ENCODE results near the gene FBXL14.

FBXL14 gene
- total RNA-seq = 3.4 to 15.0 (median 7.8) reads per million in 18 experiments

- DNase-seq = peak; percentile 86 to 90
These were observed at the start of gene FBXL14 for GRCh38 chr12:1594261-1595025. Gene FBXL14, minus strand, starts transcription at chr12:1594581. Its CDS starts 515 bp downstream, at chr12:1594066.

DNA sequence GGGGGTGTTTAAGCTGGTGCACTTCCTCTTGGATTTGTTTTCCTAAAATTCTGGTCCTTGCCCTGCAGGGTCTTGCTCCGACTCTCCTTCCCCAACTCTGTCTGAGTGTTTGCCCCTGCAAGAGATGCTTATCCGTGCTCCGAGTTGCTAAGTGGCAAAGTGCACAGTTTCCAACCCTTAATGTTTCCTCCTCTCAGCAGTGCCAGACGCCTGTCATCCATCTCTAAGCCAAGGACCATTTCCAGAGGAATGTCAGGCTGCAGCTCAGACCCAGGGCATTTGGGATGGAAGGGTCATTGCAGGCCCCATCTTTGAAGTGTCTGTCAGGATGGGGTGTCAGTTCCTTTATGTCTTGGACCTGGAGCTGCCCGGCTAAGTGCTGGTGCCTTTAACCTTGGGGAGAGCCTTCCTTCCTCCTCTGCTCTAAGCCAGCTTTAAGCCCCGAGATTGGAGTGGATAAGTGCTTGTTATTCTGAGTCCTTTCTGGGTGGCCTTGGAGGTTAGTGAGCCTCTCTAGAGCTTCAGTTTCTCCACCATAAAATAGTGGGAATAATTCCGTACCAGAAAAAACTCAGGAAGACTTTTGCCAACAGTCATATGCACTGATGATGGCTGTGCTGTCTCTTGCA lies 49.6 kb upstream of the FBXL14 start:
- DNase-seq = no peak

GRCh38 chr12:1643043-1643442 lies 48.7 kb upstream of the FBXL14 start:
- no peak for DNase-seq

- no peak for DNase-seq
These were observed 48.1 kb upstream of the FBXL14 start for GRCh38 chr12:1642513-1642912.

DNA sequence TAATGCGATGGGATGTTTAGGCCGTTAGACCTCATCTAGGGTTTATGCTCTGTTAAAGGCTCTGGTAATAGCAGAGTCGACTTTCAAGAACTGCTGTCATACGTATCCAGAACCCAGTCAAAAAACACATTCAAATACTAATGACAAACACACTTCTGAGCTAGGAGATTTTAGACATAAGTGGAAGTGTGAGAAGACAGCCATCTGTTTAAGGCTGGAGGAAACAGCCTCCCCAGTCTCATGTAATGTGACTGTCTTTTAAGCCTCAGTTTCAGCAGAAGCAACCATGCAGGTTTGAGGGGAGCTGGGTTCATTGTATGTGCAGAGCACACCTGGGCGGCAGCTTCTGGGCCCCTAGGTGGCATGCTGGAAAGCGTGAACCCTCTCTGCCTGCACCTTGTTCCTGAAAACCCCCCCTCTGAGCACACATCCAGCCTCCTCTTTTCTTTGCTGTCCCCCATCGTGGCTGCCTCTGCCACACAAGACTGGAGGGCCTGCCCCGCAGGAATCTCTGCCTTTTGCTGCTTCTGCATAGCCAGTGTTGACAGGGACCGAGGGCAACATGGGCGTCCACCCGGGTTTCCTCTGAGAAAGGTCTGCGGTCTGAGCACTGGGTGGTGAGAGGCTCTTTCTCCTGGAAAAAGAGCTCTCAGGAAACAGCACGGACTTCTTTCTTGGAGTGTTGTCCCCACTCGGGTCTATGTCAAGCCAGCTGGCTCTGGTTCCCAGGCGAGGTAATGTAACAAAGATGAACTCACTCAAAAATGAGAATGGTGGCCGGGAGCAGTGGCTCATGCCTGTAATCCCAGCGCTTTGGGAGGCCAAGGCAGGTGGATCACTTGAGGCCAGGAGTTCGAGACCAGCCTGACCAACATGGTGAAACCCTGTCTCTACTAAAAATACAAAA lies 46.2 kb upstream of the FBXL14 start:
- DNase-seq = no peak

DNA sequence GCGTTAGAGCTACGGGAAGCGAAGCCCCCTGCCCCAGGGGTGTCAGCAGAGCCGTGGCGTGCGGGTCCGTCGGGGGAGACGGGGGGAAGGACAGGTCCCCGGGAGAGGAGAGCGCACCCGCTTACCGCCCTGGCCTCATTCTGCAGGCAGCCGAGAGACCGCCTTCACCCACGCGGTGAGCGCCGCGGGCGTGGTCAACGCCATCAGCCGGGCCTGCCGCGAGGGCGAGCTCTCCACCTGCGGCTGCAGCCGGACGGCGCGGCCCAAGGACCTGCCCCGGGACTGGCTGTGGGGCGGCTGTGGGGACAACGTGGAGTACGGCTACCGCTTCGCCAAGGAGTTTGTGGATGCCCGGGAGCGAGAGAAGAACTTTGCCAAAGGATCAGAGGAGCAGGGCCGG lies 45.2 kb upstream of the FBXL14 start:
- DNase-seq = no peak

- DNase-seq = peak; percentile 46 to 72
These were observed 43.8 kb upstream of the FBXL14 start for GRCh38 chr12:1638203-1638602.

DNA sequence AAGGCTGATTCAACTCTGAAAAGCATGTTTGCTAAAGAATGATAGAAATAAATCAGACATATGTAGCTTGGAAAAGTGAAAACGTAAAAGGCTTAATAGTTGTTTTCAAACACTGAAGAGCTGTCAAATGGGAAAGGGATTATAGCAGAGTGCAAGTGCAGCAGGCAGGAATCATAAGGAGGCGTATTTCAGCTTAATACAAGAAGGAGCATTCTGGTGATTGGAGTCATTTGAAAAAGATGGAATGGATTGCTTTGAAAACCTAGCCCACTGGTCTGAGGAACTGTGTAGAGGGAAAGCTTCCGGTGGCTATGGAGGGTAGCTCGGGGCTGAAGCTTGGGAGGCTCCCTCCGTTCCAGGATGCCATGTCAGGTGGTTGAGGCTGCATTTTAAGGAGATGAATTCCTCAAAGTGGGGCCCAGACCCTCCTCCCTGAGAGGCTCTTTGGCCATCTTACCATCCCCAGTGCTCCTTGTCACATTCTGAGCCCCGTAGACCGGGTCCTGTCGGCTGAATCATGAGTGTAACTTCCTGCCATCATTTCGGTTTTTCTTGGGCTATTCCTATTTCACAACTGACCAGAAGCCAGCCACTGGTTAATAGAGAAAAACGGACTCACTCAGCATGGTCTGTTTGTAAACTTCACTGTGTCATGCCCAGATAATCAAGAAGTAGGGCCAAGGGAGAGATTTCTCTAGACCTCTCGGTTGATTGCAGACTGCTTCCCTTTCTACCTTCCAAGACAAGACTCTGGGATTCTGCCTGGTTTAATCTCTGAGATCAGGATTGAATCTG lies 41.1 kb upstream of the FBXL14 start:
- DNase-seq = peak; percentile 79 to 84

GRCh38 chr12:1634590-1635191 lies 40.3 kb upstream of the FBXL14 start:
- peak; percentile 78 to 81 for DNase-seq

- DNase-seq = no peak
These were observed 39.8 kb upstream of the FBXL14 start for GRCh38 chr12:1634149-1634548.

DNA sequence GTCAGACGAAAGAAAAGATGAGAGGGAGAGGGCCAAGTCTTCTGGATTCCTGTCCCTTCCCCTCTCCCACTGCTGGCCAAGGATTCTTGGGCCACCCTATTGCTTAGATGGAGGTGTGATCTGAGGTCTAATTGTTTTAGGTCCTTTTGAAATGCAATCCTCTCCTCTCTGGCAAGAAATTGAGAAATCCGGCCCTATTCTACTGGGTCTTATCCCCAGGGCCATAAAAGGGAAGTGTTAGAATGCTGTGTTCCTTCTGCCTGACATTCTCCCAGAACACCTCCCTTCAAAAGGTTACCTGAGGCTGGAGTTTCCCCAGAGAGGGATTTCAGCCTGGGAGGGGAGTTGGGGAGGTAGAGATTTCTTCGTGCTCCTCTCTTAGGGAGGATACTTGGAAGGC lies 39.1 kb upstream of the FBXL14 start:
- DNase-seq = peak in 1 of 2 donors; percentile 46

GRCh38 chr12:1632702-1633101 lies 38.3 kb upstream of the FBXL14 start:
- DNase-seq = no peak

DNA sequence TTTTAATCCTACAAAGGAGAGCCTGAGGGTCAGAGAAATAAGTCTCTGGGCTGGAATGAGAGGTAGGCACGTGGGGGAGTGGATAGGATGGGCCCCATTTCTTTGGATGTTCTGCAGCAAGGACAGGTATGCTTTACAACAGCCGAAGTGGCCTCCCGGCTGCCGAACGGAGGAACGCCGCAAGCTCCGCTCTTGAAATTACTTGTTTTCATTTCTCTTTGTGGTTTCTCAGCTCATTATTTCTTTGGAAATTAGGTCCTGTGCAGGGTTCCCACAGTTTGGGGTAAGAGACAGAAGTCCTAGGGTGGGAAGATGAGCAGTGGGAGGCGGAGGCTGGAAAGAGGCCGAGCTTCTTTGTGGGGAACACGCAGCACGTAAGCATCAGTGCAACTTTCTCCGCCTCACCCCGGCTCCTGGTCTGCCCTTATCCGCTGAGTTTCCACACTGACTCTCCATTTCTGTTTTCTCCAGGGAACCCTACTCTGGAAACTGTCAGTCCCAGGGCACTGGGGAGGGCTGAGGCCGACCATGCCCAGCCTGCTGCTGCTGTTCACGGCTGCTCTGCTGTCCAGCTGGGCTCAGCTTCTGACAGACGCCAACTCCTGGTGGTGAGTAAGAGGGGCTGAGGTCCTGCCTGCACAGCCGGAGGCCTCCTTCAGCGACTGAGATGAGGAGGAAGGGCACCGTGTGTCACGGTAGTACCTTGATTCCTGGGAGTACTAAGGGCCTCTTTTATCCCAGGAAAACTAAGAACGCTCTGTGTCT lies 36.6 kb upstream of the FBXL14 start:
- no peak for DNase-seq

- DNase-seq = no peak
These were observed 35.9 kb upstream of the FBXL14 start for GRCh38 chr12:1630133-1630826.

DNA sequence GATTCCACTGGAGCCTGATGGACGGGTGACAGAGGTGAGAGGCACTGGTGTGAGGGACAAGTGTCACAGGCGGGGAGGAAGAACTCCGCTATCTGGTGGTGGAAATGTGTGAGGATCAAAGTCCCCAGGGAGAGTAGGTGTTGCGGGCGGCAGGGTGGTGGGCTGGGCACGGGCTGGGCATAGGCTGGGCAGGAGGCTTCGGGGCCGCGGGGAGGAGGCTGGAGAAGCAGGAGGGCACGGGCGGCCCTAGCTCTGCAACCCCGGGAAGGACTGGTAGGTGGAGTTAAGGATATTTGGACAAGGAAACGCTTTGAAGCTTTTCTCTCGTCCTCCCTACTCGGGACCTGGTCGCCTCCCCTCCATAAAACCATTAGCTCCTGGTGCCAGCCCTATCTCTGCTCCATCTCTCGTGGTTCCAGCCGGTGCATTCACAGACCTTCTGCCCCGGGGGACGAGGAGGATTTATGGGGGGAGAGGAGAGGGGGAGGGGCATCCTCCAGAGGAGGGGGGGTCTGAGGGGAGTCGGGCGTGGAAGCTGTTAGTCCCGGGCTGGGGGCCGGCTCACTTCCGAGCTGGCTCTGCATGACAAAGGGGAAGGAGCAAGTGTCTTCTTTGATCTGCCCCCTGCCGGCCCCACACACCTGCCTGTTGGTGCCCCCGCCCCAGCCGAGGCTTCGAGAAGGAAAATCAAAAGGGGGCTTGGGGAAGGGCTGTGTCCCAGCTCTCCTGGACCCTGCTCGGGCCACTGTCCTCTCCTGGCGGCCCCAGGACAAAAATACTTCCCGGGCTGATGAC lies 35.2 kb upstream of the FBXL14 start:
- no peak for DNase-seq

DNA sequence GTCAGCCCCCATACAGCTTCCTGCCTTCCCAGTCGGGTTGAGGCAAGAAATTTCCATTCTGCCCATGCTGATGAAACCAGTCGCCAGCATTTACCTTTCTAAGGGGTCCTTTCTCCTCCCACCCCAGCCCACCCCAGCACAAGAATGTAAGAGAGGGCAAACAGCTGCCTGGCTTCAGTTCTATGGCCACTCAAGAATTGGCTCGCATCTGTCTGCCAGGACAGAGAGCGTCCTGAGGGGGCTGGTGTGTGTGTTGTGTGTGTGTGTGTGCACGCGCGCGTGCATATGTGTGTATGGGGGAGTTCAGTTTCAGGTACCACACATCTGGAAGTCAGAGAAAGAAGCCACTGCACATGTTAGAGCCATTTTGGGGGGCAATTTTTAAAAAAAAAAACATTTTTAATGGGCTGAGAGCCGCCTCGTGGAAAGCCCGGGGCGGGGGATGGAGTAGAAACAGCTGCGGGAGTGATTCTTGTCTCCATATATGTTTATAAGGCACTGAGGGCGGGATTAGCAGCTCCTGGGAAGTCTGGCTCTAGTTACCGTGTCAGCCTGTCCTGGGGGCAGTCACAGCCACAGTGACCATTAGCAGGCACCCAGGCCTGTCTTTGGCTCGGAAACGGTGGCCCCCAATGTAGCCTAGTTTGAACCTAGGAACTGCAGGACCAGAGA lies 34.4 kb upstream of the FBXL14 start, which contains the start of gene WNT5B:
Gene WNT5B (plus strand): TSS at position 566 of the 672 bp plus-strand sequence. CDS start 2,124 bp downstream, outside the sequence.
- DNase-seq = no peak

DNA sequence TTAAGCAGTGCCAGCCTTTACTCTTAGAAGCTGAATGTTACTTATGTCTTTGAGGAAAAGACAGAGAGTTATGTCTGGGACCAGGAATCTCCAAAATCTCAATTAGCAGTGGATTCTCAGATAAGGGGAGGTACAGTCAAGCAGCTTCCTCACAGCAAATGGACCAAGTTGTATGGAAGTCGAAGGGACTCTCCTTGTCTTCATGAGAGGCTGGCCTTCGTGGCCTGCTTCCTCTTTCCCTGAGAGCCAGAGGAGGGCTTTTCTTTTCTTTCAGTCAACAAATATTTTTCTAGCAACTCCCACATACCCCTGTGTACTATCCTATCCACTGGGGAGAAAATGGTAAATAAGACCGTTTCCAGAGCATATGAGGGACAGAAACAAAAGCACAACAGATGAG lies 28.0 kb upstream of the FBXL14 start:
- peak in 1 of 2 donors; percentile 54 for DNase-seq

DNA sequence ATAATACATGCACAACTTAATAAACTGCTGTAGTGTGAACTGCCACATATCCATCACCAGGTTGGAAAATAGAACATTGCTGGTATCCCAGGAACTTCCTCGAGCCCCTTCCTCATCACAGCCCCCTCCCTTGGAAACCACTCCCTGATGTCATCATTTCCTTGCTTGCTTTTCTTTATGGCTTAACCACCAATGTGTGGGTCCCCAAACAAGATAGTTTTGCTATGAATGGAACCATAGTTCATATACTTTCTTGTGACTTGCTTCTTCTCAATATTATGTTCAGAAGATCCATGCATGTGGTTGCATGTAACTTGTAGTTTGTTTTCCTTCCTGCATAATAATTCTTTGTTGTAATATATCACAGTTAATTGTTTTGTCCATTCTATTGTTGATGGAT lies 25.7 kb upstream of the FBXL14 start:
- DNase-seq = no peak

DNA sequence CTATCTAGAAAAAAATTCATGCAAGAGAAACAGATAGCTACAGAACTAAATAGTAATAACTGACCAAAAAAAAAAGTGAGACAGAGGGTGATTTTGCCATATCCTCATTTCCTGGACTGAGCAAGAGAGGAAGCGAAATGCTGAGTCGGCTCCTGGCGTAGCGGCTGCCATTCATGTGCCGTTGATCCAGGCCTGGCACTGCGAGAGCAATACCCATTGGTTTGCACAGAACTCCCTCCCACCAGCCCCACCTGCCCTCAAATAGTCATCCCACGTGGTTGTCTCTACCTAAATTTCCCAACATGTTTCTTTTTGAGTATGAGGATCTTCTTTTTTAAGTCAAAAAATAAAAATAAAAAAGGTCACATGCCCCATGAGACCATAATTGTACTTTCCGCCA lies 25.2 kb upstream of the FBXL14 start:
- peak; percentile 79 to 85 for DNase-seq
